WERI-Rb-1 (cell line): ENCODE data around the gene FGFR2.
A peak's percentile ranks its signal among the peaks of the same experiment; 100 is the strongest.

ENCODE experiments used
- DNase-seq: peaks from one replicate; pipeline ENCODE4 v3.0.0-alpha.2; 2020
- H3K27ac ChIP-seq: fragments of 250-450 bp; sonication (Bioruptor Pico); 2 replicates; pipeline ENCODE4 v1.5.1; 2020; ENCODE audit warnings: mild to moderate bottlenecking, moderate library complexity
- H3K27me3 ChIP-seq: fragments of 250-450 bp; sonication (Bioruptor Pico); 2 replicates; pipeline ENCODE4 v1.5.1; 2021; ENCODE audit warnings: mild to moderate bottlenecking, low read depth, moderate library complexity; ENCODE audit not compliant: insufficient read depth, severe bottlenecking
- H3K36me3 ChIP-seq: fragments of 250-450 bp; sonication (Bioruptor Pico); 2 replicates; pipeline ENCODE4 v1.5.1; 2020; ENCODE audit warnings: mild to moderate bottlenecking, moderate library complexity
- H3K4me3 ChIP-seq: 2 replicates; pipeline ENCODE4 v1.5.1; 2011; ENCODE audit warnings: low read depth, mild to moderate bottlenecking, control low read depth, low read length
- H3K9me3 ChIP-seq: fragments of 250-450 bp; sonication (Bioruptor Pico); 2 replicates; pipeline ENCODE4 v1.5.1; 2021; ENCODE audit warnings: mild to moderate bottlenecking, moderate library complexity; ENCODE audit not compliant: severe bottlenecking
- CTCF ChIP-seq: IDR thresholded peaks from 2 replicates; pipeline ENCODE4 v1.5.1; 2011; ENCODE audit warnings: low read depth, mild to moderate bottlenecking, control low read depth, inconsistent platforms, low read length

Gene FGFR2

DNA sequence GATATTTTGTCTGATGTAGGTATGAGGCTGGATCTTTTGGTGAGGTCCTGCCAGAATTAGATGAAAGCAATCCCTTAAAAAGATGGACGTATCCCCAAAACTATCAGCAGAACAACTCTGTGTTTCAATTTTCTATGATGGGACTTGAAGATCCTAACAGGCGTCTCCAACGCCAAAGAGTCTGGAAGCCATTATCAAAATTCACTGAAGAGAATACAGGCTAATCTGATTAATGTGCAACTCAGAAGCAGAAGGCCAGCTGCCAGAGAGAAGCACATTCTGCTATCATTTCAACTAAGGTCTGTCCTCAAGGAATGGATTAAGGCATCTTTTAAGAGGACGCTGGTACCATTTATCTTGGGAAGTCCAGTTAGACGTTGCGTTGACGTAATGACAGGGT, 119.7 kb downstream of the FGFR2 start:
- Histone ChIP-seq H3K9me3 (peaks cover 2% of the 10 kb centered on the region), H3K27ac (peak overlapping the region; percentile 71), H3K4me3 (no peak overlapping the region; the same call in 1 of the 2 replicates), H3K36me3 (peaks cover 12% of the 10 kb centered on the region), H3K27me3 (no peaks in the 10 kb centered on the region)
- peak; percentile 65 for DNase-seq
- TF ChIP-seq CTCF: no peak

GRCh38 chr10:121469797-121470606, 128.2 kb downstream of the FGFR2 start:
- no peaks in the 10 kb centered on the region for H3K9me3 ChIP-seq
- DNase-seq: no peak
- TF ChIP-seq CTCF: no peak
- no peaks in the 10 kb centered on the region for H3K27me3 ChIP-seq
- no peak overlapping the region for H3K27ac ChIP-seq
- H3K4me3 ChIP-seq: no peak overlapping the region
- no peaks in the 10 kb centered on the region for H3K36me3 ChIP-seq

- no peak for DNase-seq
- H3K4me3 ChIP-seq: no peak overlapping the region
- H3K27me3 ChIP-seq: no peaks in the 10 kb centered on the region
- no peaks in the 10 kb centered on the region for H3K9me3 ChIP-seq
- no peaks in the 10 kb centered on the region for H3K36me3 ChIP-seq
- no peak overlapping the region for H3K27ac ChIP-seq
- no peak for TF ChIP-seq CTCF
These were observed 129.5 kb downstream of the FGFR2 start for GRCh38 chr10:121468726-121469125.

GRCh38 chr10:121466424-121466823, 131.8 kb downstream of the FGFR2 start:
- no peaks in the 10 kb centered on the region for H3K27me3 ChIP-seq

GRCh38 chr10:121465215-121465614, 133.0 kb downstream of the FGFR2 start:
- no peak for DNase-seq
- Histone ChIP-seq H3K36me3 (no peaks in the 10 kb centered on the region), H3K9me3 (no peaks in the 10 kb centered on the region), H3K27me3 (no peaks in the 10 kb centered on the region), H3K27ac (no peak overlapping the region), H3K4me3 (no peak overlapping the region)
- TF ChIP-seq CTCF: no peak

More at GRCh38 chr10:121466424-121466823, 131.8 kb downstream of the FGFR2 start:
- no peaks in the 10 kb centered on the region for H3K9me3 ChIP-seq
- TF ChIP-seq CTCF: no peak
- no peaks in the 10 kb centered on the region for H3K36me3 ChIP-seq
- no peak overlapping the region for H3K4me3 ChIP-seq
- H3K27ac ChIP-seq: no peak overlapping the region
- DNase-seq: no peak

DNA sequence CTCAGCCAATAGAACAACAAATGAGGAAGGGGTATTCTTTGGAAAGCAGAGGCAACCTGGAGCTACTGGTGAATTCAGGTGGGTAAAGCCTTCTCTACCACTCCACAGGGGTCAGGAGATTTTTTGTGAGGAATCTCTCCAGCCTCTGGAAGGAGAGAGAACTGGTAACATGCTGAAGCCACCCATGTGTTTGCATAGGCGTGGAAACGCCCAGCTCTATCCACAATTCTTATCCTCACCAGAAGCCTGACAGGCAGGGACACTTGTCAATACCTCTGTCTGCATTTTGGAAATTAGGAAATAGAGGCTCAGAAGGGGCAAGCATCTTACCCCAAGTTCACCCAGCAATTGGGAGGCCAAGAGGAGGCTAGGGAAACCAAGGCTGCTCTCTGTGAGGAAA, 133.7 kb downstream of the FGFR2 start:
- H3K4me3 ChIP-seq: no peak overlapping the region
- H3K27me3 ChIP-seq: no peaks in the 10 kb centered on the region
- TF ChIP-seq CTCF: no peak

More for the DNA sequence above, 133.7 kb downstream of the FGFR2 start:
- Histone ChIP-seq H3K9me3 (no peaks in the 10 kb centered on the region), H3K27ac (no peak overlapping the region), H3K36me3 (no peaks in the 10 kb centered on the region)
- no peak for DNase-seq
